ENCODE data around the gene TRPV4. TPM values are rescaled to one million over a fixed set of nuclear protein-coding genes. Genes with fewer than 3 reads are reported as not detected.

Gene TRPV4
- total and polyA plus RNA-seq, 4 experiments from 2014 or later: 0.17 TPM; not detected in 3

- Mint-ChIP-seq H3K27ac (no peak overlapping the region), H3K9me3 (peaks cover 0 to 2% (median 0%) of the 10 kb centered on the region in 8 donors), H3K27me3 (peaks cover 0 to 3% of the 10 kb centered on the region in 2 donors), H3K4me3 (no peak overlapping the region), H3K4me1 (no peaks in the 10 kb centered on the region), H3K36me3 (no peaks in the 10 kb centered on the region)
- intact Hi-C loops (cut with micrococcal nuclease): no loop called here
- DNase-seq: no peak
- POLR2A ChIA-PET (ENCODE audit: partially characterized antibody): no interaction called here
- no peaks in the 10 kb centered on the region for H3K36me3 ChIP-seq (ENCODE audit: insufficient read depth, low read length)
- H3K27ac ChIP-seq (ENCODE audit: low read depth, low read length): no peak overlapping the region
- no peaks in the 10 kb centered on the region for H3K4me1 ChIP-seq (ENCODE audit: insufficient read depth, low read length)
- H3K27me3 ChIP-seq (ENCODE audit: insufficient read depth, low read length): no peaks in the 10 kb centered on the region
- CTCF ChIA-PET (ENCODE audit: partially characterized antibody): interaction anchor here (0.6 to 1.7 kb wide), 2 partner anchors 14 to 1654 kb away, joined by 3 to 4 read pairs; no protein-coding TSS in a partner anchor
- no peaks in the 10 kb centered on the region for H3K9me3 ChIP-seq (ENCODE audit: control insufficient read depth in 1 of 2, low read length in 2 of 2)
- no peak overlapping the region for H3K4me3 ChIP-seq (ENCODE audit: low read length in 2 of 2)
These were observed 6.2 kb upstream of the TRPV4 start for GRCh38 chr12:109839444-109839843.

GRCh38 chr12:109836916-109837315 is 3.7 kb upstream of the TRPV4 start:
- no peaks in the 10 kb centered on the region for H3K36me3 Mint-ChIP-seq
- Histone ChIP-seq H3K4me3 (ENCODE audit: low read length in 2 of 2) (no peak overlapping the region), H3K9me3 (ENCODE audit: control insufficient read depth in 1 of 2, low read length in 2 of 2) (no peaks in the 10 kb centered on the region), H3K27me3 (ENCODE audit: insufficient read depth, low read length) (no peaks in the 10 kb centered on the region), H3K4me1 (ENCODE audit: insufficient read depth, low read length) (no peaks in the 10 kb centered on the region), H3K36me3 (ENCODE audit: insufficient read depth, low read length) (no peaks in the 10 kb centered on the region), H3K27ac (ENCODE audit: low read depth, low read length) (no peak overlapping the region)
- H3K27me3 Mint-ChIP-seq: peaks cover 4 to 12% of the 10 kb centered on the region in 2 donors
- peaks cover 2 to 5% (median 4%) of the 10 kb centered on the region in 4 donors for H3K4me1 Mint-ChIP-seq
- no peak overlapping the region for H3K27ac Mint-ChIP-seq
- DNase-seq: no peak
- no peak overlapping the region for H3K4me3 Mint-ChIP-seq
- H3K9me3 Mint-ChIP-seq: peaks cover 0 to 2% (median 0%) of the 10 kb centered on the region in 8 donors
- intact Hi-C loops (cut with micrococcal nuclease): no loop called here
- ChIA-PET POLR2A (ENCODE audit: partially characterized antibody) (no interaction called here), CTCF (ENCODE audit: partially characterized antibody) (interaction anchor here (2.5 kb wide), 1 partner anchor 9 kb away, joined by 17 read pairs; no protein-coding TSS in a partner anchor)

GRCh38 chr12:109835827-109836226 is 2.6 kb upstream of the TRPV4 start:
- intact Hi-C loops (cut with micrococcal nuclease): no loop called here
- H3K4me3 Mint-ChIP-seq: no peak overlapping the region
- Histone ChIP-seq H3K27me3 (ENCODE audit: insufficient read depth, low read length) (no peaks in the 10 kb centered on the region), H3K9me3 (ENCODE audit: control insufficient read depth in 1 of 2, low read length in 2 of 2) (no peaks in the 10 kb centered on the region), H3K36me3 (ENCODE audit: insufficient read depth, low read length) (no peaks in the 10 kb centered on the region), H3K27ac (ENCODE audit: low read depth, low read length) (no peak overlapping the region), H3K4me1 (ENCODE audit: insufficient read depth, low read length) (no peaks in the 10 kb centered on the region), H3K4me3 (ENCODE audit: low read length in 2 of 2) (no peak overlapping the region)
- ChIA-PET CTCF (ENCODE audit: partially characterized antibody) (interaction anchor here (2.5 kb wide), 2 partner anchors 10 to 13 kb away, joined by 5 to 17 read pairs; no protein-coding TSS in a partner anchor), POLR2A (ENCODE audit: partially characterized antibody) (no interaction called here)
- peaks cover 2 to 5% (median 4%) of the 10 kb centered on the region in 4 donors for H3K4me1 Mint-ChIP-seq
- no peak overlapping the region for H3K27ac Mint-ChIP-seq
- peaks cover 4 to 17% of the 10 kb centered on the region in 2 donors for H3K27me3 Mint-ChIP-seq
- no peak for DNase-seq
- peaks cover 0 to 2% (median 0%) of the 10 kb centered on the region in 8 donors for H3K9me3 Mint-ChIP-seq
- no peaks in the 10 kb centered on the region for H3K36me3 Mint-ChIP-seq

- H3K4me3 ChIP-seq (ENCODE audit: low read length in 2 of 2): no peak overlapping the region
- H3K9me3 Mint-ChIP-seq: no peaks in the 10 kb centered on the region
- ChIA-PET POLR2A (ENCODE audit: partially characterized antibody) (no interaction called here), CTCF (ENCODE audit: partially characterized antibody) (interaction anchor here (1.7 kb wide), 1 partner anchor 13 kb away, joined by 8 read pairs; no protein-coding TSS in a partner anchor)
- no peak overlapping the region for H3K27ac ChIP-seq (ENCODE audit: low read depth, low read length)
- peaks cover 2 to 5% (median 4%) of the 10 kb centered on the region in 4 donors for H3K4me1 Mint-ChIP-seq
- H3K4me3 Mint-ChIP-seq: no peak overlapping the region
- no peaks in the 10 kb centered on the region for H3K36me3 Mint-ChIP-seq
- DNase-seq: no peak
- no peaks in the 10 kb centered on the region for H3K4me1 ChIP-seq (ENCODE audit: insufficient read depth, low read length)
- intact Hi-C loops (cut with micrococcal nuclease): no loop called here
- no peaks in the 10 kb centered on the region for H3K9me3 ChIP-seq (ENCODE audit: control insufficient read depth in 1 of 2, low read length in 2 of 2)
- no peak overlapping the region for H3K27ac Mint-ChIP-seq
- H3K27me3 Mint-ChIP-seq: peaks cover 6 to 20% of the 10 kb centered on the region in 2 donors
- H3K27me3 ChIP-seq (ENCODE audit: insufficient read depth, low read length): no peaks in the 10 kb centered on the region
- no peaks in the 10 kb centered on the region for H3K36me3 ChIP-seq (ENCODE audit: insufficient read depth, low read length)
These were observed 474 bp downstream of the TRPV4 start for GRCh38 chr12:109832541-109833306.

GRCh38 chr12:109831929-109832328 is 1.3 kb downstream of the TRPV4 start:
- no peaks in the 10 kb centered on the region for H3K36me3 ChIP-seq (ENCODE audit: insufficient read depth, low read length)
- H3K36me3 Mint-ChIP-seq: no peaks in the 10 kb centered on the region
- H3K27ac Mint-ChIP-seq: no peak overlapping the region
- intact Hi-C loops (cut with micrococcal nuclease): no loop called here
- H3K4me1 ChIP-seq (ENCODE audit: insufficient read depth, low read length): no peaks in the 10 kb centered on the region
- no peak overlapping the region for H3K4me3 Mint-ChIP-seq
- ChIA-PET POLR2A (ENCODE audit: partially characterized antibody) (no interaction called here), CTCF (ENCODE audit: partially characterized antibody) (interaction anchor here (4.2 kb wide), 1 partner anchor 13 kb away, joined by 44 read pairs; no protein-coding TSS in a partner anchor)
- H3K9me3 ChIP-seq (ENCODE audit: control insufficient read depth in 1 of 2, low read length in 2 of 2): no peaks in the 10 kb centered on the region
- no peaks in the 10 kb centered on the region for H3K9me3 Mint-ChIP-seq
- no peaks in the 10 kb centered on the region for H3K27me3 ChIP-seq (ENCODE audit: insufficient read depth, low read length)
- H3K4me3 ChIP-seq (ENCODE audit: low read length in 2 of 2): no peak overlapping the region
- no peak for DNase-seq
- H3K4me1 Mint-ChIP-seq: peaks cover 2 to 5% (median 4%) of the 10 kb centered on the region in 4 donors
- no peak overlapping the region for H3K27ac ChIP-seq (ENCODE audit: low read depth, low read length)
- H3K27me3 Mint-ChIP-seq: peaks cover 8 to 24% of the 10 kb centered on the region in 2 donors

GRCh38 chr12:109831365-109831764 is 1.8 kb downstream of the TRPV4 start:
- Mint-ChIP-seq H3K9me3 (no peaks in the 10 kb centered on the region), H3K27ac (no peak overlapping the region), H3K4me3 (no peak overlapping the region), H3K27me3 (peaks cover 8 to 24% of the 10 kb centered on the region in 2 donors), H3K36me3 (no peaks in the 10 kb centered on the region), H3K4me1 (peaks cover 2 to 5% (median 4%) of the 10 kb centered on the region in 4 donors)
- Histone ChIP-seq H3K27me3 (ENCODE audit: insufficient read depth, low read length) (no peaks in the 10 kb centered on the region), H3K27ac (ENCODE audit: low read depth, low read length) (no peak overlapping the region), H3K36me3 (ENCODE audit: insufficient read depth, low read length) (no peaks in the 10 kb centered on the region), H3K4me1 (ENCODE audit: insufficient read depth, low read length) (no peaks in the 10 kb centered on the region), H3K4me3 (ENCODE audit: low read length in 2 of 2) (no peak overlapping the region), H3K9me3 (ENCODE audit: control insufficient read depth in 1 of 2, low read length in 2 of 2) (no peaks in the 10 kb centered on the region)
- ChIA-PET CTCF (ENCODE audit: partially characterized antibody) (interaction anchor here (4.2 kb wide), 1 partner anchor 13 kb away, joined by 44 read pairs; no protein-coding TSS in a partner anchor), POLR2A (ENCODE audit: partially characterized antibody) (no interaction called here)
- no peak for DNase-seq
- intact Hi-C loops (cut with micrococcal nuclease): no loop called here

GRCh38 chr12:109830718-109831117 is 2.5 kb downstream of the TRPV4 start:
- peaks cover 2 to 5% (median 4%) of the 10 kb centered on the region in 4 donors for H3K4me1 Mint-ChIP-seq
- intact Hi-C loops (cut with micrococcal nuclease): no loop called here
- H3K27ac ChIP-seq (ENCODE audit: low read depth, low read length): no peak overlapping the region
- no peaks in the 10 kb centered on the region for H3K9me3 Mint-ChIP-seq
- no peak for DNase-seq
- ChIA-PET POLR2A (ENCODE audit: partially characterized antibody) (interaction anchor here (1.1 kb wide), 1 partner anchor 58 kb away, joined by 3 read pairs; no protein-coding TSS in a partner anchor), CTCF (ENCODE audit: partially characterized antibody) (interaction anchor here (4.2 kb wide), 1 partner anchor 14 kb away, joined by 44 read pairs; no protein-coding TSS in a partner anchor)
- H3K9me3 ChIP-seq (ENCODE audit: control insufficient read depth in 1 of 2, low read length in 2 of 2): no peaks in the 10 kb centered on the region
- H3K27me3 Mint-ChIP-seq: peaks cover 8 to 24% of the 10 kb centered on the region in 2 donors
- H3K27ac Mint-ChIP-seq: no peak overlapping the region
- no peaks in the 10 kb centered on the region for H3K36me3 Mint-ChIP-seq
- H3K4me1 ChIP-seq (ENCODE audit: insufficient read depth, low read length): no peaks in the 10 kb centered on the region
- H3K4me3 Mint-ChIP-seq: no peak overlapping the region
- H3K27me3 ChIP-seq (ENCODE audit: insufficient read depth, low read length): no peaks in the 10 kb centered on the region
- no peaks in the 10 kb centered on the region for H3K36me3 ChIP-seq (ENCODE audit: insufficient read depth, low read length)
- no peak overlapping the region for H3K4me3 ChIP-seq (ENCODE audit: low read length in 2 of 2)

Measured in CD4-positive, alpha-beta memory T cell (primary cell).